SHP77 (cell line): ENCODE results near the gene LGALS14.
A peak's percentile ranks its signal among the peaks of the same experiment; 100 is the strongest.
"Not testable (repeated sequence)": the region's sequence is repeated elsewhere in the genome, so short reads cannot be mapped to it uniquely, and the experiment has no call there.

Source experiments
- DNase-seq, 2 experiments: peaks; one replicate each; lab custom pipeline; 2025; lab: John Stamatoyannopoulos, UW

The LGALS14 gene

GRCh38 chr19:39704181-39705044 lies at the start of gene LGALS14:
Gene LGALS14 (plus strand): TSS chr19:39704481. CDS start chr19:39704529, 48 bp downstream.
- peak in 1 of 2 experiments; percentile 14 for DNase-seq

DNA sequence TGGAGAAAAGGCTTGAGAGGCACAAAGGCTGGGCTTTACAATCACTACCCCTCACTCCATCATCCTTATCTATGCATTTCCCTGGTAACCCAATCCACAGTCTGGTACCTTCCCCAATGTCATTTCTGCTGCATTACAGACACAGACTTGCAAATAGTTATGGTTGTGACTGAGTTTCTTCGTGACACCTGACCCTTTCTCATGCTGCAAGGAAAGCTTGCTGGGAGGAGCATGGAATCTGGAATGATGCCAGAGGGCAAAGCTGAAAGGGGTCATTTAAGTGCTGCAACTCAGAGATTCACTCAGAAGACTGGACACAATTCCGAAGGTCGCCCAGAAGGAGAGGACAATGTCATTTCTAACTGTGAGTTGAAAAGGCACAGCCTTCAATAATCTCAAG lies 48.7 kb upstream of the LGALS14 start, which contains the start of gene LGALS16:
Gene LGALS16 (plus strand): TSS at position 301 of the 400 bp plus-strand sequence. CDS start 49 bp downstream, at position 350.
- DNase-seq, result no peak

- DNase-seq, result no peak
Measured at GRCh38 chr19:39659791-39660190, 44.5 kb upstream of the LGALS14 start.

DNA sequence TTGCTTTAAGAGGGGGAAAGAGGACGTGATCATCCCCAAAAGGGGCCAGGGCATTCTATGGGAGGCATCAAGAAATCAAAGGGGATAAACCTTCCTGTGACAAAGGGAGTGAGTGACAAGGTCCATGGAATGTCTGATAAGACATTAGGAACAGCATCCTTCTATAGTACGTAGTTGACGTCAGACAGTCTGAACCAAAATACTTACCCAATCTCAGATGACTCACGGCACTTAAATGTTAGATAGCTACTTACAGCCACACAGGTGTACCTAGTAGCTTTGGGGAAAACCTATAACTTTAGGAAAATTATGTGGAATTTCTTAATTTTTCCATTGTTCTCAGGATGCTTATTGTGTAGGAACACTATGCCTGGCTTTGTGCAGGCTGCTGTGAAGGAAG lies 43.6 kb upstream of the LGALS14 start:
- DNase-seq, result no peak

- no peak for DNase-seq
Measured at GRCh38 chr19:39661565-39661964, 42.7 kb upstream of the LGALS14 start.

DNA sequence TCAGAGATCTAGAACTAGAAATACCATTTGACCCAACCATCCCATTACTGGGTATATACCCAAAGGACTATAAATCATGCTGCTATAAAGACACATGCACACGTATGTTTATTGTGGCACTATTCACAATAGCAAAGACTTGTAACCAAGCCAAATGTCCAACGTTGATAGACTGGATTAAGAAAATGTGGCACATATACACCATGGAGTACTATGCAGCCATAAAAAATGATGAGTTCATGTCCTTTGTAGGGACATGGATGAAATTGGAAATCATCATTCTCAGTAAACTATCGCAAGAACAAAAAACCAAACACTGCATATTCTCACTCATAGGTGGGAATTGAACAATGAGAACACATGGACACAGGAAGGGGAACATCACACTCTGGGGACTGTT lies 34.4 kb upstream of the LGALS14 start:
- DNase-seq, result not testable (repeated sequence)

- no peak for DNase-seq
Measured at GRCh38 chr19:39670998-39671397, 33.3 kb upstream of the LGALS14 start.

- peak; percentile 80 to 90 for DNase-seq
Measured at GRCh38 chr19:39671739-39672363, 32.4 kb upstream of the LGALS14 start.

- no peak for DNase-seq
Measured at GRCh38 chr19:39672473-39672872, 31.8 kb upstream of the LGALS14 start.

DNA sequence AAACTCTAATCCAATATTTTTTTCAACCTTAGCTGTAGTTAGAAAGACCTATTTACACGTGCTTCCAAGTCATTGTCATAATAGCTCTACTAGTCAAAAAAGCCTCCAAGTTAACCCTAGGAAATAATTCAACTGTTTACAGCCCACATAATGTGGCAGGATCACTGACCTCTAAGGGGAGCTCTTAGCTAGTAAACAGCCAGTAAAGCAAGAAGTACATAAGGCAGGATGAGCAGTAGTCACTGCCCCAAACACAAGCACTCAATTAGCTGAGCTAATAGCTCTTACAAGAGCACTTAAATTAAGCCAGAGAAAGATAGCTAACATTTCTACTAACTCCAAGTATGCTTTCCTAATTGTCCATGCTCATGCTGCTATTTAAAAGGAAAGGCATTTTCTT lies 30.4 kb upstream of the LGALS14 start:
- DNase-seq, result peak; percentile 14 to 65

DNA sequence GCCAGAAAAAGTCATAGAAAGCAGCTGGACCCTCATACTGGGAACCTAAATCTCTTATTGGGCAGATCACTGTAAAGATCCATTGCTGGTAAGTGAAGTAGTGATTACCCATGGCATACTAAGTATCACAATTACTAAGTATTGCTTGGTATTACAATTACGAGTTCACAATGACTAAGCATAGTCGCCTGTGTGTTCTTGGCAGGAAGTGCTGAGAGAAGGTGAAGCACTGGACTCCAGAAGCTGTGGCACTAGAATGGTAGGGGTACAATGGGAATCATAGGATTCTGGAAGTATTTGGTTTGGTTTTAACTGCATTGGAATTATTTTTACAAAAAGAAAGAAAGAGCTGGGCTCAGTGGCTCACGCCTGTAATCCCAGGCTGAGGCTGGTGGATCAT lies 28.3 kb upstream of the LGALS14 start:
- no peak for DNase-seq

GRCh38 chr19:39677961-39678889 lies 26.1 kb upstream of the LGALS14 start:
- DNase-seq, result peak; percentile 83 to 92

GRCh38 chr19:39679056-39679790 lies 25.1 kb upstream of the LGALS14 start:
- no peak for DNase-seq

DNA sequence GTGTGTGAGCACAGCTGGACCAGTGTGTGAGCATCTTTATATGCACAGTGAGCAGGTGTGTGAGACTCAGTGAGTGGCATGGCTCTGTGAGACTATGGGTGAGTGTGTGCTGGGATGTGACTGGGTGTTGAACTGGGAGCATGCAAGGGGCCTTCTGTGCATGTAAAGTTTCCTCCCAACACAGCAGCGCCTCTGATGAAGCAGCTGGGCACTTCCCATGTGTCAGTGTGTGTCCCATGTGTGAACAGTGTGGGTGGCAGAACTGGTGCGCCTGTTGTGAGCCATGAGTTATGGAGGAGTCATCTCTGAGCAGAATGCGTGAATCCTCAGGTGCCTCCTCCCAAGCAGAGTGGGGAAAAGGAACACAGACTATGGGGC lies 24.5 kb upstream of the LGALS14 start:
- no peak for DNase-seq

GRCh38 chr19:39680593-39680992 lies 23.7 kb upstream of the LGALS14 start:
- DNase-seq, result no peak

GRCh38 chr19:39681416-39681815 lies 22.9 kb upstream of the LGALS14 start:
- DNase-seq, result no peak

DNA sequence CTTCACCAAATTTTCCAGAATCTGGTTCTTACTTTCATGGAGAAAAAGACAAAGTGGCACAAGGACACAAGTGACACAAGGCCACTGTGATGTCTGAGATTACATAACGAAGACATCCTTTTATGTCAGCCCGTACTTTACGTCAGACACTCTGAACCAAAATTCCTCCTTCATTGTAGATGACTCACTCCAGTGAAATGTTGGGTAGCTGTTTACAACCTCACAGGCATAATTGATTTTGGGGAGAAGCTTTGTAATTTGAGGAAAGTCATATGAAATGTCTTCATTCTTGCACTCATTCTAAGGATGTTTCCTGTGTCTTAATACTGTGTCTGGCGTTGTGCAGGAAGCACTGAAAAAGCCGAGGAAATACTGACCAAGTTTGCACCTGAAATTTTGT lies 20.0 kb upstream of the LGALS14 start:
- DNase-seq, result no peak

- no peak for DNase-seq
Measured at GRCh38 chr19:39686739-39687138, 17.5 kb upstream of the LGALS14 start.

GRCh38 chr19:39688637-39689036 lies 15.6 kb upstream of the LGALS14 start:
- DNase-seq, result not testable (repeated sequence)

DNA sequence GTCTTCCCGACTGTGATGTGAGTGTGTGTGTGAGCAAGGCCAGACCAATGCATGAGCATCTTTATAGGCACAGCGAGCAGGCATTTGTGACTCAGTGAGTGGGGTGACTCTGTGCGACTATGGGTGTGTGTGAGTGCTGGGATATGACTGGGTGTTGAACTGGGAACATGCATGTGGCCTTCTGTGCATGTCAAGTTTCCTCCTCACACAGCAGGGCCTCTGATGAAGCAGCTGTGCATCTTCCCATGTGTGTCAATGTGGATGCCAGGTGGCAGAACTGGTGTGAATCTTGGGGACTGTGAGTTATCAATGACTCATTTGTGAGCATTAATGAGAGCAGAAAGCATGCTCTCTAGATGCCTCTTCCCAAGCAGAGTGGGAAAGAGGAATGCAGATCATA lies 12.1 kb upstream of the LGALS14 start:
- no peak for DNase-seq

- no peak for DNase-seq
Measured at GRCh38 chr19:39692822-39693221, 11.5 kb upstream of the LGALS14 start.
